Measurements from ENCODE around the gene PTH1R.

PTH1R gene

DNA sequence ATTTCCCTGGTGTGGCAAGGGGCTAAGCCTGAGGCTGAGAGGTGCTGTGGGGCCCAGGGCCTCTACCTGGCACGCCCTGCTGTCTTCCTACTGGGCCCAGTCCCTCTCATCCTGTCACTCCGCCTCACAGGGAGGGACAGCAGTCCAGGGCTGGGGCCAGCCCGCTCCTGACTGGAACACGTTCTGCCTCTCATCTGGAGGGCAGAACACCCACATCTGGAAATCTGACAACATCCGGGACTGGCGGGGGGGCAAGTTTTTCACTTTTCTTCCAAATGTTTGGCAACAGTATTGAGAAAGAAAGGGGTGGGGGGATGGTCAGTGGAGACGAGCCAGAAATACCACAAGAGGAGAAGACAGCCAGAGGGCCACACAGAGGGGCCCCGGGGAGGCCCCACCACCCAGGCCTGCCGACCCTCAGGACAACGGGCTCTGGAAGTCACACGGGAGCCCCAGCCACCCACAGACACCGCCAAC is 12.5 kb upstream of the PTH1R start:
- no peak overlapping the region for H3K4me2 ChIP-seq (ENCODE audit: low read length)
- H3K27me3 ChIP-seq (ENCODE audit: control insufficient read depth, low read length), result peaks cover 12% of the 10 kb centered on the region
- H3K9me2 ChIP-seq (replicated peaks; ENCODE audit: control insufficient read depth, low read length), result no peaks in the 10 kb centered on the region
- H3K4me3 ChIP-seq (ENCODE audit: low read length), result no peak overlapping the region
- H3K9me3 ChIP-seq (ENCODE audit: control insufficient read depth, insufficient read depth, low read length), result no peaks in the 10 kb centered on the region
- H3K4me1 ChIP-seq (ENCODE audit: control insufficient read depth, low read length), result peaks cover 6% of the 10 kb centered on the region
- H4K20me1 ChIP-seq (ENCODE audit: control insufficient read depth, insufficient read depth, low read depth, low read length), result no peaks in the 10 kb centered on the region
- H3K27ac ChIP-seq (ENCODE audit: low read depth, low read length), result no peak overlapping the region
- no peaks in the 10 kb centered on the region for H3K79me2 ChIP-seq (ENCODE audit: control insufficient read depth, low read length)
- H3K36me3 ChIP-seq (ENCODE audit: control insufficient read depth, low read length), result no peaks in the 10 kb centered on the region
- no peaks in the 10 kb centered on the region for H3F3A ChIP-seq (ENCODE audit: control insufficient read depth, insufficient read depth)
- no peak for TF ChIP-seq CTCF (IDR thresholded peaks at IDR 0.05; ENCODE audit: low read depth, low read length, poor library complexity, severe bottlenecking)
- no peak for TF ChIP-seq EZH2phosphoT487 (IDR thresholded peaks at IDR 0.05; ENCODE audit: borderline replicate concordance, low read length)

DNA sequence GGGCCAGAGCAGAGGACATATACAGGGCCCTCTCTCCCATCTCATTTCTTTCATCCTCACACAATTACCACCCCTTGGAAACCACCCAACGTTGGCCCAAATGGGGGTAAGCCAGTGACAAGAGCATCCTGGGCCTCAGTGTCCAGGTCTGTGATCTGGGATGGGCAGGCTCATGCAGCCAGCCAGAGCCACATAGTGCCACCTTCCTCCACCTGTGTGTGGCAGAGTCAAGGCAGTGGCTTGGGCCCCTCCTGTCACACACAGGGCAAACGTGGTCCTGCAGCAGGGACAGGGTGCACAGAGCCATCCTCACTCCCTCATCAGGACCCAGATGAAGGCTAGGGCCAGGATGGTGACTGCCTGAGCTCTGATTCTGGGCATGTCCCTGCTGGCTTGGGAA is 12.0 kb upstream of the PTH1R start:
- no peak overlapping the region for H3K4me3 ChIP-seq (ENCODE audit: low read length)
- H3K79me2 ChIP-seq (ENCODE audit: control insufficient read depth, low read length), result no peaks in the 10 kb centered on the region
- no peaks in the 10 kb centered on the region for H3F3A ChIP-seq (ENCODE audit: control insufficient read depth, insufficient read depth)
- TF ChIP-seq CTCF (IDR thresholded peaks at IDR 0.05; ENCODE audit: low read depth, low read length, poor library complexity, severe bottlenecking) (no peak), EZH2phosphoT487 (IDR thresholded peaks at IDR 0.05; ENCODE audit: borderline replicate concordance, low read length) (no peak)
- H3K9me2 ChIP-seq (replicated peaks; ENCODE audit: control insufficient read depth, low read length), result no peaks in the 10 kb centered on the region
- no peak overlapping the region for H3K27ac ChIP-seq (ENCODE audit: low read depth, low read length)
- H3K9me3 ChIP-seq (ENCODE audit: control insufficient read depth, insufficient read depth, low read length), result no peaks in the 10 kb centered on the region
- H4K20me1 ChIP-seq (ENCODE audit: control insufficient read depth, insufficient read depth, low read depth, low read length), result no peaks in the 10 kb centered on the region
- peaks cover 16% of the 10 kb centered on the region for H3K27me3 ChIP-seq (ENCODE audit: control insufficient read depth, low read length)
- H3K4me1 ChIP-seq (ENCODE audit: control insufficient read depth, low read length), result peaks cover 6% of the 10 kb centered on the region
- no peaks in the 10 kb centered on the region for H3K36me3 ChIP-seq (ENCODE audit: control insufficient read depth, low read length)
- no peak overlapping the region for H3K4me2 ChIP-seq (ENCODE audit: low read length)

DNA sequence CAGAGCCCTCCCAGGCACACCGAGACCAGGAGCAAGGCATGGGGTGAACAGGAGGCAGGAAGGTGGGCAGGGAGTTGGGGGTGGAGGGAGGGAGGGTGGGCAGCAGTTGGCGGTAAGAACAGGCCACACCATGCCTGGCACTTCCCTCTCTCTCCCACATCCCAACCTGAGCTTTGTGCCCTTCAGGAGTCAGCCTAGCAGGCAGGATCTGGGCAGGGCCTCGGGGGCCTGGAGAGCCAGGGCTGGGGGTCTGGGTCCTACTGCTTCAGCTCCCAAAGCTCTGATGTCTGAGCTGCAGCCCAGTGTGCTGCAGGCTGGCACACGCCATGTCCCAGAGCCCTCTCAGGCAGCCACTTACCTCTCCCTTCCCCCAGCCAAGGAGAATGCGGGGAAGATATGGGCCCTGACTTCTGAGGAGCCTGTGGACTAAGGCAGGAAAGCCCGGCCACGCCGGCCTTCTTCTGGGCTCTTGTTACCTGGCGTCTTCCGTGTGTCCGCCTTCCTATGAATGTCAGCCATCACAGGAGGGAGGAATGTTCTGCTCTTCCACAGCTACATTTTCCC is 11.4 kb upstream of the PTH1R start:
- TF ChIP-seq EZH2phosphoT487 (IDR thresholded peaks at IDR 0.05; ENCODE audit: borderline replicate concordance, low read length) (no peak), CTCF (IDR thresholded peaks at IDR 0.05; ENCODE audit: low read depth, low read length, poor library complexity, severe bottlenecking) (no peak)
- no peaks in the 10 kb centered on the region for H3K79me2 ChIP-seq (ENCODE audit: control insufficient read depth, low read length)
- no peaks in the 10 kb centered on the region for H3K9me2 ChIP-seq (replicated peaks; ENCODE audit: control insufficient read depth, low read length)
- H3K9me3 ChIP-seq (ENCODE audit: control insufficient read depth, insufficient read depth, low read length), result no peaks in the 10 kb centered on the region
- H3F3A ChIP-seq (ENCODE audit: control insufficient read depth, insufficient read depth), result no peaks in the 10 kb centered on the region
- H3K27me3 ChIP-seq (ENCODE audit: control insufficient read depth, low read length), result peaks cover 21% of the 10 kb centered on the region
- H3K27ac ChIP-seq (ENCODE audit: low read depth, low read length), result no peak overlapping the region
- H3K4me1 ChIP-seq (ENCODE audit: control insufficient read depth, low read length), result peaks cover 6% of the 10 kb centered on the region
- no peak overlapping the region for H3K4me2 ChIP-seq (ENCODE audit: low read length)
- H3K4me3 ChIP-seq (ENCODE audit: low read length), result no peak overlapping the region
- H3K36me3 ChIP-seq (ENCODE audit: control insufficient read depth, low read length), result no peaks in the 10 kb centered on the region
- H4K20me1 ChIP-seq (ENCODE audit: control insufficient read depth, insufficient read depth, low read depth, low read length), result no peaks in the 10 kb centered on the region
